Endothelial cell (in vitro differentiated cells): ENCODE results near the gene ATP2B2. TPM values are rescaled to one million over a fixed set of nuclear protein-coding genes. Genes with fewer than 3 reads are reported as not detected.

Experiments used
- DNase-seq: peaks from one replicate; pipeline ENCODE4 v3.0.0; 2021; ENCODE audit warnings: low spot score
- H3K27ac Mint-ChIP-seq: one replicate; pipeline ENCODE4 v1.8.0; 2021; ENCODE audit warnings: mixed read lengths, inconsistent platforms; ENCODE audit not compliant: unreplicated experiment
- H3K27me3 Mint-ChIP-seq: one replicate; pipeline ENCODE4 v1.8.0; 2021; ENCODE audit warnings: mild to moderate bottlenecking, moderate library complexity, mixed read lengths, inconsistent platforms; ENCODE audit not compliant: unreplicated experiment
- H3K36me3 Mint-ChIP-seq: one replicate; pipeline ENCODE4 v1.8.0; 2021; ENCODE audit warnings: mild to moderate bottlenecking, low read depth, mixed read lengths, inconsistent platforms; ENCODE audit not compliant: unreplicated experiment
- H3K4me1 Mint-ChIP-seq: one replicate; pipeline ENCODE4 v1.8.0; 2021; ENCODE audit warnings: mild to moderate bottlenecking, mixed read lengths, inconsistent platforms; ENCODE audit not compliant: unreplicated experiment
- H3K4me3 Mint-ChIP-seq: one replicate; pipeline ENCODE4 v1.8.0; 2021; ENCODE audit warnings: mild to moderate bottlenecking, mixed read lengths, inconsistent platforms; ENCODE audit not compliant: unreplicated experiment
- H3K9me3 Mint-ChIP-seq: one replicate; pipeline ENCODE4 v1.8.0; 2021; ENCODE audit warnings: mixed read lengths, inconsistent platforms; ENCODE audit not compliant: unreplicated experiment
- CTCF ChIP-seq: fragments of 200-600 bp; sonication (generic); IDR thresholded peaks from one replicate; pipeline ENCODE4 v1.5.0; 2021; ENCODE audit warnings: antibody characterized with exemption; ENCODE audit not compliant: unreplicated experiment
- microRNA-seq: library from miRNA; unstranded; fragments of <30 nt; microRNA quantifications from one replicate; pipeline ENCODE4, GENCODE V29; 2020; ENCODE audit not compliant: unreplicated experiment
- total RNA-seq: library from RNA; stranded (reverse); fragmentation: NEBNext Ultra II Directional; extraction: Animal tissue kit (Norgen Biotek cat#: 25700); gene quantifications from one replicate; pipeline ENCODE4 v1.2.1, GENCODE V29; 2021; ENCODE audit not compliant: unreplicated experiment

The ATP2B2 gene
- total RNA-seq, 1 donor from 2014 or later = 1.7 TPM

DNA sequence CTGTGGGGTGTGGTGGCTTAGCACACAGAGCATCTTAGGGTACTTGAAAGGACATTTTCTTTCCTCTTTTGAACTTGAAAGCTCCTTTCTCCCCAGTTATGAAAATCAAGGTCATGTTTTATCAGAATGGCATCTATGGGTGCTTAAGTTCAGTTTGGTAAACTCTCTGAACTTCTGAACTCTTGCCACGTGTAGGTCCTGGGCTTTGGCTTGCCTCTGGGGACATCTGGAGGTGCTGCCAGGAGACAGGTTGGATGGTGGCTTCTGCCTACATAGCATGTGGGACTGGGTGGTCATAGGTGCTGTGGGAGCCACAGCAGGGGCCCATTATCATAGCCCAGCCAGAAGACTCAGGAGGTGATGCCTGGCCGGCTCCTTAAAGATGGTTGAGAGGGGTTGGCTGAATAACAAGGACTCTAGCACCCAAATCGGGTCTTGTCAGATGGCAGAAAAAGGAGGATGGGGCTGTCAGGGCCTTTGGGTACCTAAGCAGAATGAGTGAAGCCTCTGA, 228.2 kb downstream of the ATP2B2 start:
- Mint-ChIP-seq H3K4me3 (peak overlapping the region; percentile 11), H3K27me3 (peaks cover 2% of the 10 kb centered on the region), H3K36me3 (peaks cover 32% of the 10 kb centered on the region), H3K9me3 (no peaks in the 10 kb centered on the region), H3K4me1 (peaks cover 6% of the 10 kb centered on the region), H3K27ac (no peak overlapping the region)
- no peak for TF ChIP-seq CTCF
- no peak for DNase-seq

DNA sequence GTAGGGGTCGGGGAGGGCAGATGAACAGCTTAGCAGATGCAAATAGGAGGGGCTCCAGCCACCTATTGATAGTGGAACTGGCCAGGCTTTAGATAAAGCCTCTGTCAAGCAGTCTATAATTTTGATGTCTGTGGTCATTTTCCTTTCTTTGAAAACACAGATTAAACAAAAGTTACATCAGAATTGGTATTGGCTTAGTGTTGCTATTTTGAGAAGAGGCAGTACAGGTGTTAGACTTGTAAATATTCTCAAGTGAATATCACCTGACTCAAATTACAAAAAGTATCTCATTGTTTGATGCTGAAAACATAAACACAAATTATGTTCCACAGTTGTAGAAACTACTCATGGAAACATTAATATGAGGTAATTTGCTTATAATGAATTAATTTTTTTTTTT, 230.8 kb downstream of the ATP2B2 start:
- Mint-ChIP-seq H3K36me3 (peaks cover 24% of the 10 kb centered on the region), H3K9me3 (no peaks in the 10 kb centered on the region), H3K27me3 (peaks cover 2% of the 10 kb centered on the region), H3K4me1 (peaks cover 6% of the 10 kb centered on the region), H3K4me3 (no peak overlapping the region), H3K27ac (no peak overlapping the region)
- TF ChIP-seq CTCF = no peak
- no peak for DNase-seq

Small RNA genes lying within 50 kb of the gene (microRNA-seq; reads per million reads assigned to microRNA genes)
- gene MIR378B = not detected
- gene MIR885 = 3.7 reads per million, percentile 43 among the genes with 10 or more reads in this experiment

Other genes with a start within 250 kb of the ATP2B2 start
- 0.62 TPM for gene GHRL, start 212.6 kb downstream of the ATP2B2 start, total RNA-seq
- gene SEC13, start 184.5 kb downstream of the ATP2B2 start, total RNA-seq = 367 TPM